GM12878 (cell line): Measurements from ENCODE around the gene GFRA1.

Experiments used
- BHLHE40 ChIP-seq, 2 experiments: fragments of 450-650 bp in 1 of 2; IDR thresholded peaks; 2 replicates each; pipeline ENCODE4 v1.6.1; 2011 to 2017; ENCODE audit warnings: low read depth in 2 of 2, borderline replicate concordance in 1 of 2, improper control_type of control experiment in 1 of 2, low read length in 1 of 2, mild to moderate bottlenecking in 1 of 2
- CHD2 ChIP-seq: IDR thresholded peaks from 2 replicates; pipeline ENCODE4 v1.6.1; 2011; ENCODE audit warnings: low read depth, low read length, improper control_type of control experiment, borderline replicate concordance
- CTCF ChIP-seq, 3 experiments: IDR thresholded peaks in 2 of 3; conservative IDR thresholded peaks in 1 of 3; 2 replicates each; pipeline ENCODE4 v1.5.1; 2011; ENCODE audit warnings: low read depth in 3 of 3, low read length in 3 of 3, mild to moderate bottlenecking in 3 of 3, control low read depth in 2 of 3, moderate library complexity in 2 of 3, inconsistent platforms in 1 of 3, mixed read lengths in 1 of 3; ENCODE audit not compliant: control insufficient read depth in 2 of 3, insufficient read depth in 1 of 3; ENCODE audit errors: extremely low read depth in 1 of 3
- FOS ChIP-seq: IDR thresholded peaks from 3 replicates; pipeline ENCODE4 v1.6.1; 2011; ENCODE audit warnings: borderline replicate concordance; ENCODE audit not compliant: insufficient read length; ENCODE audit errors: extremely low read depth
- HCFC1 ChIP-seq: fragments of 150-350 bp; IDR thresholded peaks from 2 replicates; pipeline ENCODE4 v1.6.1; 2014; ENCODE audit warnings: low read length
- JUND ChIP-seq: IDR thresholded peaks from 2 replicates; pipeline ENCODE4 v1.6.1; 2012; ENCODE audit warnings: low read depth, mild to moderate bottlenecking, low read length, improper control_type of control experiment, moderate library complexity
- MTA3 ChIP-seq: IDR thresholded peaks from 2 replicates; pipeline ENCODE4 v1.6.1; 2012; ENCODE audit warnings: low read length, inconsistent platforms, borderline replicate concordance
- NRF1 ChIP-seq: conservative IDR thresholded peaks from 2 replicates; pipeline ENCODE4 v1.6.1; 2011; ENCODE audit warnings: mild to moderate bottlenecking, low read depth, low read length, improper control_type of control experiment
- SREBF2 ChIP-seq: IDR thresholded peaks from 2 replicates; pipeline ENCODE4 v1.6.1; 2012; ENCODE audit warnings: mild to moderate bottlenecking, low read length
- ZNF274 ChIP-seq: IDR thresholded peaks from one replicate; pipeline ENCODE4 v1.8.0; 2011; ENCODE audit not compliant: insufficient read length, insufficient read depth
- TF ChIP-seq, protein P1 (sequence below): IDR thresholded peaks from 2 replicates; pipeline ENCODE4 v1.6.1; 2012; ENCODE audit warnings: low read depth, low read length, improper control_type of control experiment
- TF ChIP-seq, protein P2 (sequence below): IDR thresholded peaks from 2 replicates; pipeline ENCODE4 v1.6.1; 2011; ENCODE audit warnings: low read depth, low read length, improper control_type of control experiment, borderline replicate concordance

GRCh38 chr10:116056445-116057293, 216.3 kb downstream of the GFRA1 start:
- TF ChIP-seq JUND, result no peak
- TF ChIP-seq CTCF (IDR thresholded peaks at IDR 0.05 in 2 of 3, conservative IDR thresholded peaks at IDR 0.05 in 1 of 3; ENCODE audit: control insufficient read depth in 2 of 3, extremely low read depth in 1 of 3, insufficient read depth in 1 of 3, low read depth in 3 of 3, low read length in 3 of 3), result no peak
- no peak for TF ChIP-seq BHLHE40 (IDR thresholded peaks at IDR 0.05; ENCODE audit: borderline replicate concordance in 1 of 2, low read depth in 2 of 2, low read length in 1 of 2)
- no peak for TF ChIP-seq HCFC1
- TF ChIP-seq, protein P1, sequence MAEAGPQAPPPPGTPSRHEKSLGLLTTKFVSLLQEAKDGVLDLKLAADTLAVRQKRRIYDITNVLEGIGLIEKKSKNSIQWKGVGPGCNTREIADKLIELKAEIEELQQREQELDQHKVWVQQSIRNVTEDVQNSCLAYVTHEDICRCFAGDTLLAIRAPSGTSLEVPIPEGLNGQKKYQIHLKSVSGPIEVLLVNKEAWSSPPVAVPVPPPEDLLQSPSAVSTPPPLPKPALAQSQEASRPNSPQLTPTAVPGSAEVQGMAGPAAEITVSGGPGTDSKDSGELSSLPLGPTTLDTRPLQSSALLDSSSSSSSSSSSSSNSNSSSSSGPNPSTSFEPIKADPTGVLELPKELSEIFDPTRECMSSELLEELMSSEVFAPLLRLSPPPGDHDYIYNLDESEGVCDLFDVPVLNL, result no peak
- TF ChIP-seq, protein P2, sequence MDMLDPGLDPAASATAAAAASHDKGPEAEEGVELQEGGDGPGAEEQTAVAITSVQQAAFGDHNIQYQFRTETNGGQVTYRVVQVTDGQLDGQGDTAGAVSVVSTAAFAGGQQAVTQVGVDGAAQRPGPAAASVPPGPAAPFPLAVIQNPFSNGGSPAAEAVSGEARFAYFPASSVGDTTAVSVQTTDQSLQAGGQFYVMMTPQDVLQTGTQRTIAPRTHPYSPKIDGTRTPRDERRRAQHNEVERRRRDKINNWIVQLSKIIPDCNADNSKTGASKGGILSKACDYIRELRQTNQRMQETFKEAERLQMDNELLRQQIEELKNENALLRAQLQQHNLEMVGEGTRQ, result no peak
- no peak for TF ChIP-seq FOS
- TF ChIP-seq MTA3, result no peak
- no peak for TF ChIP-seq ZNF274
- TF ChIP-seq CHD2, result no peak
- no peak for TF ChIP-seq NRF1
- no peak for TF ChIP-seq SREBF2
